Esophagus (tissue), 2 donors: ENCODE measurements around the gene TLE3. TPM values are rescaled to one million over a fixed set of nuclear protein-coding genes. Genes with fewer than 3 reads are reported as not detected.

Experiments
- H3K27ac ChIP-seq, 2 donors: one replicate each; pipeline ENCODE4 v1.5.1; 2013; ENCODE audit warnings: low read depth in 2 of 2, mild to moderate bottlenecking in 2 of 2, inconsistent platforms in 1 of 2, low read length in 1 of 2, moderate library complexity in 1 of 2
- H3K27me3 ChIP-seq, 2 donors: one replicate each; pipeline ENCODE4 v1.6.1; 2013; ENCODE audit warnings: low read length in 2 of 2, control low read depth in 1 of 2, mild to moderate bottlenecking in 1 of 2; ENCODE audit not compliant: insufficient read depth in 2 of 2, control insufficient read depth in 1 of 2
- H3K36me3 ChIP-seq, 2 donors: one replicate each; pipeline ENCODE4 v1.6.1; 2013; ENCODE audit warnings: low read length in 1 of 2; ENCODE audit not compliant: control insufficient read depth in 2 of 2, insufficient read depth in 2 of 2
- H3K4me1 ChIP-seq, 2 donors: one replicate each; pipeline ENCODE4 v1.6.1; 2013; ENCODE audit warnings: low read length in 1 of 2; ENCODE audit not compliant: control insufficient read depth in 2 of 2, insufficient read depth in 2 of 2
- H3K4me3 ChIP-seq, 2 donors: one replicate each; pipeline ENCODE4 v1.5.1; 2013; ENCODE audit warnings: low read length in 2 of 2, mild to moderate bottlenecking in 2 of 2, low read depth in 1 of 2, moderate library complexity in 1 of 2
- H3K9me3 ChIP-seq, 2 donors: one replicate each; pipeline ENCODE4 v1.6.1; 2013; ENCODE audit warnings: mild to moderate bottlenecking in 2 of 2, low read depth in 1 of 2, low read length in 1 of 2, moderate library complexity in 1 of 2; ENCODE audit not compliant: control insufficient read depth in 2 of 2, insufficient read depth in 1 of 2
- WGBS, 2 donors: extraction: QIAGEN DNeasy Blood & Tissue Kit; methylation state at CpG; one replicate each; pipeline ENCODE4 v1.1.7; 2013; 5-methylcytosine and 5-hydroxymethylcytosine counted together
- polyA plus RNA-seq, 2 donors: library from polyadenylated mRNA; stranded (reverse); fragments of 200-250 nt; gene quantifications; one replicate each; pipeline ENCODE4 v1.2.3, GENCODE V29; 2013
- donor health status: healthy with polysubstance abuse.
- donor health status: Bipolar disorder and iron deficiency.

The TLE3 gene
- polyA plus RNA-seq, 2 donors = 33.1 to 43.9 TPM

- H3K27me3 ChIP-seq = no peaks in the 10 kb centered on the region
- 5 to 6% methylated on average over 64 to 66 of the region's 66 CpGs for WGBS, 2 donors
- H3K9me3 ChIP-seq = no peaks in the 10 kb centered on the region
- peak overlapping the region; percentile 70 to 88 for H3K4me3 ChIP-seq
- H3K4me1 ChIP-seq = peaks cover 10 to 15% of the 10 kb centered on the region in 2 donors
- H3K27ac ChIP-seq = peak overlapping the region; percentile 91 to 92
- H3K36me3 ChIP-seq = peaks cover 3 to 5% of the 10 kb centered on the region in 2 donors
These were observed 2.1 kb downstream of the TLE3 start for GRCh38 chr15:70095408-70096214.

- Histone ChIP-seq H3K27ac (peak overlapping the region; percentile 38 to 91), H3K4me1 (peaks cover 10 to 13% of the 10 kb centered on the region in 2 donors), H3K36me3 (peaks cover 3 to 10% of the 10 kb centered on the region in 2 donors), H3K27me3 (no peaks in the 10 kb centered on the region), H3K9me3 (no peaks in the 10 kb centered on the region), H3K4me3 (peak overlapping the region; percentile 70 to 88)
- whole genome bisulfite sequencing, 2 donors = 56 to 64% methylated on average over 8 of the region's 8 CpGs
These were observed 2.9 kb downstream of the TLE3 start for GRCh38 chr15:70094690-70095311.

- Histone ChIP-seq H3K4me1 (peaks cover 10 to 13% of the 10 kb centered on the region in 2 donors), H3K4me3 (peak overlapping the region in 1 of 2 donors; percentile 40), H3K9me3 (no peaks in the 10 kb centered on the region), H3K27ac (peak overlapping the region; percentile 66 to 86), H3K27me3 (no peaks in the 10 kb centered on the region), H3K36me3 (peaks cover 3 to 20% of the 10 kb centered on the region in 2 donors)
- WGBS, 2 donors = 29 to 32% methylated on average over 11 of the region's 11 CpGs
These were observed 4.0 kb downstream of the TLE3 start for GRCh38 chr15:70093481-70094319.

- Histone ChIP-seq H3K27me3 (no peaks in the 10 kb centered on the region), H3K36me3 (peaks cover 3 to 20% of the 10 kb centered on the region in 2 donors), H3K9me3 (no peaks in the 10 kb centered on the region), H3K27ac (peak overlapping the region; percentile 66 to 86), H3K4me1 (peaks cover 10 to 13% of the 10 kb centered on the region in 2 donors), H3K4me3 (peak overlapping the region in 1 of 2 donors; percentile 40)
- 35 to 41% methylated on average over 3 of the region's 3 CpGs for WGBS, 2 donors
These were observed 4.6 kb downstream of the TLE3 start for GRCh38 chr15:70093070-70093469.

- Histone ChIP-seq H3K27me3 (no peaks in the 10 kb centered on the region), H3K27ac (peak overlapping the region; percentile 66 to 86), H3K4me1 (peaks cover 10 to 13% of the 10 kb centered on the region in 2 donors), H3K36me3 (peaks cover 6 to 26% of the 10 kb centered on the region in 2 donors), H3K9me3 (no peaks in the 10 kb centered on the region), H3K4me3 (peak overlapping the region in 1 of 2 donors; percentile 40)
- WGBS, 2 donors = 60 to 61% methylated on average over 6 of the region's 6 CpGs
These were observed 5.2 kb downstream of the TLE3 start for GRCh38 chr15:70092464-70093027.

GRCh38 chr15:70091726-70092463 lies 5.8 kb downstream of the TLE3 start:
- peak overlapping the region in 1 of 2 donors; percentile 18 for H3K4me3 ChIP-seq
- H3K36me3 ChIP-seq = peaks cover 8 to 28% of the 10 kb centered on the region in 2 donors

GRCh38 chr15:70090436-70091296 lies 7.1 kb downstream of the TLE3 start:
- no peaks in the 10 kb centered on the region for H3K9me3 ChIP-seq
- H3K27me3 ChIP-seq = no peaks in the 10 kb centered on the region
- WGBS, 2 donors = 81 to 87% methylated on average over 8 of the region's 8 CpGs
- H3K4me1 ChIP-seq = peaks cover 10 to 13% of the 10 kb centered on the region in 2 donors
- H3K27ac ChIP-seq = no peak overlapping the region
- H3K36me3 ChIP-seq = peaks cover 8 to 28% of the 10 kb centered on the region in 2 donors
- no peak overlapping the region for H3K4me3 ChIP-seq

More at GRCh38 chr15:70091726-70092463, 5.8 kb downstream of the TLE3 start:
- H3K4me1 ChIP-seq = peaks cover 10 to 13% of the 10 kb centered on the region in 2 donors
- peak overlapping the region in 1 of 2 donors; percentile 63 for H3K27ac ChIP-seq
- 54 to 60% methylated on average over 12 of the region's 12 CpGs for WGBS, 2 donors
- H3K27me3 ChIP-seq = no peaks in the 10 kb centered on the region
- H3K9me3 ChIP-seq = no peaks in the 10 kb centered on the region

- no peak overlapping the region for H3K27ac ChIP-seq
- H3K9me3 ChIP-seq = no peaks in the 10 kb centered on the region
- WGBS, 2 donors = 56 to 62% methylated on average over 6 of the region's 6 CpGs
- no peaks in the 10 kb centered on the region for H3K27me3 ChIP-seq
- peaks cover 12 to 34% of the 10 kb centered on the region in 2 donors for H3K36me3 ChIP-seq
- H3K4me3 ChIP-seq = no peak overlapping the region
- H3K4me1 ChIP-seq = peaks cover 8 to 13% of the 10 kb centered on the region in 2 donors
These were observed 8.1 kb downstream of the TLE3 start for GRCh38 chr15:70089692-70089971.
